DOHH2 (cell line): ENCODE data around the gene SHPK.

Source experiments
- H3F3A ChIP-seq: fragments of 200-600 bp; sonication (generic), shearing (Covaris generic); 2 replicates; pipeline ENCODE4 v1.6.0; 2016; ENCODE audit warnings: antibody characterized with exemption, mild to moderate bottlenecking; ENCODE audit not compliant: control insufficient read depth, insufficient read depth
- H3K27ac ChIP-seq: fragments of 200-600 bp; sonication (generic); 2 replicates; pipeline ENCODE4 v1.5.1; 2014; ENCODE audit warnings: low read depth, mild to moderate bottlenecking, low read length, moderate library complexity
- H3K27me3 ChIP-seq: fragments of 200-600 bp; sonication (generic); 2 replicates; pipeline ENCODE4 v1.6.1; 2014; ENCODE audit warnings: mild to moderate bottlenecking, low read length, mixed read lengths; ENCODE audit not compliant: control insufficient read depth
- H3K36me3 ChIP-seq: fragments of 200-600 bp; sonication (generic); 2 replicates; pipeline ENCODE4 v1.6.1; 2014; ENCODE audit warnings: mild to moderate bottlenecking, low read length, moderate library complexity, mixed read lengths; ENCODE audit not compliant: control insufficient read depth
- H3K4me1 ChIP-seq: fragments of 200-600 bp; sonication (generic); 2 replicates; pipeline ENCODE4 v1.6.1; 2014; ENCODE audit warnings: mild to moderate bottlenecking, low read length, mixed read lengths; ENCODE audit not compliant: control insufficient read depth
- H3K4me2 ChIP-seq: fragments of 200-600 bp; sonication (generic); 2 replicates; pipeline ENCODE4 v1.6.0; 2014; ENCODE audit warnings: mild to moderate bottlenecking, low read length, moderate library complexity
- H3K4me3 ChIP-seq: fragments of 200-600 bp; sonication (generic); 2 replicates; pipeline ENCODE4 v1.5.1; 2014; ENCODE audit warnings: mild to moderate bottlenecking, low read length, mixed read lengths
- H3K79me2 ChIP-seq: fragments of 200-600 bp; sonication (generic); 2 replicates; pipeline ENCODE4 v1.6.1; 2014; ENCODE audit warnings: mild to moderate bottlenecking, low read length, mixed read lengths; ENCODE audit not compliant: control insufficient read depth
- H3K9me2 ChIP-seq: fragments of 200-600 bp; sonication (generic); replicated peaks from 2 replicates; pipeline ENCODE4 v1.6.1; 2014; ENCODE audit warnings: mild to moderate bottlenecking, low read length, mixed read lengths; ENCODE audit not compliant: control insufficient read depth
- H3K9me3 ChIP-seq: fragments of 200-600 bp; sonication (generic); 2 replicates; pipeline ENCODE4 v1.6.1; 2014; ENCODE audit warnings: antibody characterized with exemption, low read length, mixed read lengths; ENCODE audit not compliant: control insufficient read depth, insufficient read depth
- H4K20me1 ChIP-seq: fragments of 200-600 bp; sonication (generic); 2 replicates; pipeline ENCODE4 v1.6.0; 2014; ENCODE audit warnings: low read depth, mild to moderate bottlenecking, antibody characterized with exemption, low read length, moderate library complexity; ENCODE audit not compliant: control insufficient read depth, insufficient read depth
- CTCF ChIP-seq: fragments of 200-600 bp; sonication (generic); IDR thresholded peaks from one replicate; pipeline ENCODE4 v1.5.1; 2014; ENCODE audit warnings: antibody characterized with exemption, mild to moderate bottlenecking, low read depth, low read length; ENCODE audit not compliant: poor library complexity, severe bottlenecking
- EZH2phosphoT487 ChIP-seq: fragments of 200-600 bp; sonication (generic); IDR thresholded peaks from 2 replicates; pipeline ENCODE4 v1.6.1; 2017; ENCODE audit warnings: borderline replicate concordance, mild to moderate bottlenecking, antibody characterized with exemption, low read length, moderate library complexity, mixed read lengths

Gene SHPK

GRCh38 chr17:3592216-3592860 lies 43.7 kb downstream of the SHPK start:
- Histone ChIP-seq H3K36me3 (no peaks in the 10 kb centered on the region), H3K27me3 (no peaks in the 10 kb centered on the region), H4K20me1 (no peaks in the 10 kb centered on the region), H3K4me2 (no peak overlapping the region), H3K27ac (no peak overlapping the region), H3K4me1 (peaks cover 10% of the 10 kb centered on the region), H3K79me2 (no peaks in the 10 kb centered on the region), H3F3A (no peaks in the 10 kb centered on the region), H3K9me2 (no peaks in the 10 kb centered on the region), H3K9me3 (no peaks in the 10 kb centered on the region), H3K4me3 (no peak overlapping the region)
- TF ChIP-seq CTCF: no peak
- no peak for TF ChIP-seq EZH2phosphoT487

GRCh38 chr17:3590768-3591167 lies 45.3 kb downstream of the SHPK start:
- Histone ChIP-seq H3K36me3 (no peaks in the 10 kb centered on the region), H4K20me1 (no peaks in the 10 kb centered on the region), H3K27ac (no peak overlapping the region), H3K27me3 (no peaks in the 10 kb centered on the region), H3F3A (no peaks in the 10 kb centered on the region), H3K4me2 (no peak overlapping the region), H3K9me2 (no peaks in the 10 kb centered on the region), H3K4me3 (no peak overlapping the region), H3K4me1 (peaks cover 10% of the 10 kb centered on the region), H3K9me3 (no peaks in the 10 kb centered on the region), H3K79me2 (no peaks in the 10 kb centered on the region)
- TF ChIP-seq CTCF: no peak
- no peak for TF ChIP-seq EZH2phosphoT487

- Histone ChIP-seq H3K27me3 (no peaks in the 10 kb centered on the region), H3F3A (no peaks in the 10 kb centered on the region), H3K27ac (no peak overlapping the region), H3K36me3 (no peaks in the 10 kb centered on the region), H3K79me2 (no peaks in the 10 kb centered on the region), H4K20me1 (no peaks in the 10 kb centered on the region), H3K9me2 (no peaks in the 10 kb centered on the region), H3K4me2 (0 out of 2 replicates have a peak overlapping the region, but pooled peaks have one; percentile 11), H3K4me3 (no peak overlapping the region), H3K9me3 (no peaks in the 10 kb centered on the region), H3K4me1 (peaks cover 10% of the 10 kb centered on the region)
- TF ChIP-seq EZH2phosphoT487: no peak
- TF ChIP-seq CTCF: no peak
These were observed 45.8 kb downstream of the SHPK start for GRCh38 chr17:3590231-3590630.
